Activated T-cell treated with anti-CD3 and anti-CD28 coated beads, Interleukin-2, amount 50 U/mL, for 1 hour (primary cell): ENCODE measurements around the gene HASPIN.
A peak's percentile ranks its signal among the peaks of the same experiment; 100 is the strongest.

Source experiments
- DNase-seq: peaks from one replicate; pipeline ENCODE4 v3.0.0-alpha.2; 2020

The HASPIN gene

GRCh38 chr17:3723556-3724377, at the start of gene HASPIN:
Gene HASPIN (plus strand): TSS chr17:3723903. CDS start chr17:3723936, 33 bp downstream.
- peak; percentile 92 for DNase-seq

- no peak for DNase-seq
Measured at GRCh38 chr17:3675886-3676285, 47.8 kb upstream of the HASPIN start.

- no peak for DNase-seq
Measured at GRCh38 chr17:3678095-3678820, 45.4 kb upstream of the HASPIN start.

- no peak for DNase-seq
Measured at GRCh38 chr17:3678821-3679530, 44.7 kb upstream of the HASPIN start.

- no peak for DNase-seq
Measured at GRCh38 chr17:3679531-3680126, 44.1 kb upstream of the HASPIN start.

GRCh38 chr17:3681057-3681456, 42.6 kb upstream of the HASPIN start:
- no peak for DNase-seq

- no peak for DNase-seq
Measured at GRCh38 chr17:3681565-3681964, 42.1 kb upstream of the HASPIN start.

- DNase-seq = no peak
Measured at GRCh38 chr17:3682033-3682432, 41.7 kb upstream of the HASPIN start.

GRCh38 chr17:3683054-3683511, 40.6 kb upstream of the HASPIN start:
- DNase-seq = peak; percentile 68

- no peak for DNase-seq
Measured at GRCh38 chr17:3685174-3685573, 38.5 kb upstream of the HASPIN start.

- DNase-seq = no peak
Measured at GRCh38 chr17:3688027-3688553, 35.6 kb upstream of the HASPIN start.

GRCh38 chr17:3688852-3689261, 34.8 kb upstream of the HASPIN start:
- no peak for DNase-seq

GRCh38 chr17:3689262-3690093, 34.2 kb upstream of the HASPIN start:
- no peak for DNase-seq

- no peak for DNase-seq
Measured at GRCh38 chr17:3690094-3690715, 33.5 kb upstream of the HASPIN start.

- no peak for DNase-seq
Measured at GRCh38 chr17:3691617-3692067, 32.1 kb upstream of the HASPIN start.

GRCh38 chr17:3692346-3692745, 31.4 kb upstream of the HASPIN start:
- DNase-seq = no peak

- no peak for DNase-seq
Measured at GRCh38 chr17:3693141-3693540, 30.6 kb upstream of the HASPIN start.

- DNase-seq = no peak
Measured at GRCh38 chr17:3693829-3694231, 29.9 kb upstream of the HASPIN start.

- no peak for DNase-seq
Measured at GRCh38 chr17:3695129-3695722, 28.5 kb upstream of the HASPIN start.

- DNase-seq = peak; percentile 51
Measured at GRCh38 chr17:3695723-3696411, 27.8 kb upstream of the HASPIN start, which contains the start of gene P2RX5. Gene P2RX5 (minus strand): TSS chr17:3696155. CDS start chr17:3696005, 150 bp downstream.
